Adrenal gland (tissue), 12 donors: ENCODE data around the gene PLAAT1. TPM values are rescaled to one million over a fixed set of nuclear protein-coding genes. Genes with fewer than 3 reads are reported as not detected.

Experiments used
- DNase-seq, 7 donors: peaks; one replicate each; pipeline ENCODE4 v3.0.0-alpha.2; 2019 to 2020
- H3K27ac ChIP-seq, 5 donors: fragments of 200-600 bp; sonication (generic) in 4 of 5; 1 replicate in 3 of 5; 2 replicates in 2 of 5; pipeline versions ENCODE4 v1.5.1 to v1.8.0; 2016 to 2020; ENCODE audit warnings: mild to moderate bottlenecking in 1 of 5
- H3K27me3 ChIP-seq: fragments of 200-600 bp; 2 replicates; pipeline ENCODE4 v1.8.0; 2021
- H3K36me3 ChIP-seq, 2 donors: fragments of 200-600 bp; replicated peaks in 1 of 2; 1 replicate in 1 of 2; 2 replicates in 1 of 2; pipeline versions ENCODE4 v1.5.1 to v1.8.0; 2018 to 2022
- H3K4me1 ChIP-seq, 2 donors: fragments of 200-600 bp; replicated peaks in 1 of 2; 1 replicate in 1 of 2; 2 replicates in 1 of 2; pipeline versions ENCODE4 v1.5.1 to v1.8.0; 2018 to 2021
- H3K4me3 ChIP-seq, 4 donors: fragments of 200-600 bp; sonication (generic) in 3 of 4; one replicate each; pipeline ENCODE4 v1.5.1; 2016 to 2018
- H3K9me3 ChIP-seq, 3 donors: fragments of 200-600 bp; sonication (generic) in 1 of 3; replicated peaks in 1 of 3; 1 replicate in 2 of 3; 2 replicates in 1 of 3; pipeline versions ENCODE4 v1.5.1 to v1.8.0; 2016 to 2021
- POLR2A ChIP-seq, 2 donors: fragments of 450-650 bp; IDR thresholded peaks; one replicate each; pipeline ENCODE4 v1.6.1; 2017; ENCODE audit warnings: antibody characterized with exemption in 2 of 2, mild to moderate bottlenecking in 2 of 2, moderate library complexity in 1 of 2
- WGBS, 4 donors: extraction: QIAGEN DNeasy Blood & Tissue Kit in 2 of 4; methylation state at CpG; one replicate each; pipeline versions ENCODE4 v1.1.5 to v1.1.7; 2013 to 2017; 5-methylcytosine and 5-hydroxymethylcytosine counted together
- intact Hi-C, 2 donors: fragments of 100-400 bp; cut with DNase I; formaldehyde crosslinking; loops; one replicate each; pipeline versions ENCODE4 v1.14.1 to v1.15.0; 2022 to 2023
- polyA plus RNA-seq, 3 donors: library from polyadenylated mRNA; stranded (reverse); fragments of 200-250 nt in 2 of 3; fragments of 350-450 nt in 1 of 3; fragmentation: Illumina TruSeq in 1 of 3; extraction: RNeasy Lipid Tissue Mini Kit (QIAGEN cat#74804) in 1 of 3; gene quantifications; one replicate each; pipeline ENCODE4 v1.2.3, GENCODE V29; 2013 to 2014
- total RNA-seq, 9 donors: library from RNA; depleted of rRNA in 4 of 9; stranded (reverse); fragments of >200 nt in 4 of 9; fragments of 120-200 nt in 1 of 9; fragmentation: NEBNext Ultra II Directional in 1 of 9; extraction: Animal tissue kit (Norgen Biotek cat#: 25700) in 1 of 9; gene quantifications; one replicate each; pipeline versions ENCODE4 v1.1.0 to v1.2.4, GENCODE V29; 2013 to 2023
- TF ChIP-seq, protein P1 (sequence below), 6 experiments: fragments of 450-650 bp in 4 of 6; fragments of 200-600 bp in 2 of 6; sonication (generic) in 1 of 6; IDR thresholded peaks; 1 replicate in 5 of 6; 2 replicates in 1 of 6; pipeline versions ENCODE4 v1.5.1 to v1.8.0; 2016 to 2021; ENCODE audit warnings: antibody characterized with exemption in 6 of 6, mild to moderate bottlenecking in 2 of 6, moderate library complexity in 1 of 6
- donor health status: healthy with polysubstance abuse.
- donor health status: Bipolar disorder and iron deficiency.
- donor health status: DM: yes; HTN: yes; CAD: no.
- donor health status: DM: no; HTN: no; CAD: no.
- donor health status: DM: no; HTN: no; CAD: no.
- donor health status: DM: yes; HTN: yes; CAD: no.

The PLAAT1 gene
- total and polyA plus RNA-seq, 12 donors = 0.84 to 8.6 (median 3.0) TPM

DNA sequence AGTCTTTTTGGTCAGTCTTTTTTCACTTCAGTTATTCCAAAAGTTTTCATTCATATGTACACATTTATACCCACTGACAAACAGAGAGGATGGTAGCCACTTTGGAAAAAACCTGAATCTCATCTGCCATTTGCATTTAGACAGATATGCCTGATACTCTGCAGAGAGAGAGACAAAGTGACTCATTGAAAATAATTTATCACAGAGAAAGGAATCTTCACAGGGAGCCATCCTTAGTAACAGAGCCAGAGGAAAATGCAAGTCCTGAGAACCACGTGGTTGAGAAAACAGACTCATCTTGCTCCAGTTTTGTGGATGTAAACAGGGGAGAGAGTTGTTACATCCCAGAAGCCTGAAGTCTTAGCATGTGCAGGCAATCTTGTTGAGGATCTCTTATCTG, 28.2 kb upstream of the PLAAT1 start:
- 23 to 45% (median 36%) methylated on average over 1 of the region's 1 CpG for WGBS, 4 donors
- no peak overlapping the region for H3K4me3 ChIP-seq
- TF ChIP-seq, protein P1, sequence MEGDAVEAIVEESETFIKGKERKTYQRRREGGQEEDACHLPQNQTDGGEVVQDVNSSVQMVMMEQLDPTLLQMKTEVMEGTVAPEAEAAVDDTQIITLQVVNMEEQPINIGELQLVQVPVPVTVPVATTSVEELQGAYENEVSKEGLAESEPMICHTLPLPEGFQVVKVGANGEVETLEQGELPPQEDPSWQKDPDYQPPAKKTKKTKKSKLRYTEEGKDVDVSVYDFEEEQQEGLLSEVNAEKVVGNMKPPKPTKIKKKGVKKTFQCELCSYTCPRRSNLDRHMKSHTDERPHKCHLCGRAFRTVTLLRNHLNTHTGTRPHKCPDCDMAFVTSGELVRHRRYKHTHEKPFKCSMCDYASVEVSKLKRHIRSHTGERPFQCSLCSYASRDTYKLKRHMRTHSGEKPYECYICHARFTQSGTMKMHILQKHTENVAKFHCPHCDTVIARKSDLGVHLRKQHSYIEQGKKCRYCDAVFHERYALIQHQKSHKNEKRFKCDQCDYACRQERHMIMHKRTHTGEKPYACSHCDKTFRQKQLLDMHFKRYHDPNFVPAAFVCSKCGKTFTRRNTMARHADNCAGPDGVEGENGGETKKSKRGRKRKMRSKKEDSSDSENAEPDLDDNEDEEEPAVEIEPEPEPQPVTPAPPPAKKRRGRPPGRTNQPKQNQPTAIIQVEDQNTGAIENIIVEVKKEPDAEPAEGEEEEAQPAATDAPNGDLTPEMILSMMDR (IDR thresholded peaks at IDR 0.05) = no peak
- TF ChIP-seq POLR2A (IDR thresholded peaks at IDR 0.05) = no peak
- H3K4me1 ChIP-seq = no peaks in the 10 kb centered on the region
- no peaks in the 10 kb centered on the region for H3K27me3 ChIP-seq
- no peaks in the 10 kb centered on the region for H3K9me3 ChIP-seq
- H3K27ac ChIP-seq = no peak overlapping the region
- intact Hi-C loops = no loop called here
- DNase-seq = no peak
- no peaks in the 10 kb centered on the region for H3K36me3 ChIP-seq

DNA sequence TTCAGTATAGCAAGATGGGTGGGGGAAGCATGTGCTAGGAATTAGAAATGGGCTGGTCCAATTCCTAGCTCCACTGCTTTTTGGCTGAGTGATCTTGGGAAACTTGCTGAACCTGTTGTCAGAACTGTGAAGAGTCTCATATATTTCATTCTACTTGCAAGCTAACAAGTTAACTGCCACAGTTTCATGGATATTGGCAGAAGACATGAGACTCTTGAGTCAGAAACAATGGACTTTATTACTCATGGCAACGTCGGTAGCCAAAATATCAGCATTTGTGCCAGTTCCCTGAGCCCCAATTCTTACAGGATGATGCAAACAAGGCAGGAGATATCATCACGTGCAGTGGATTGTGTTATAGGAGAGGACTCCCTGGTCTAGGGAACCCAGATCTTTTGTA, 26.6 kb upstream of the PLAAT1 start:
- no peak overlapping the region for H3K4me3 ChIP-seq
- DNase-seq = no peak
- no peak for TF ChIP-seq POLR2A (IDR thresholded peaks at IDR 0.05)
- TF ChIP-seq, protein P1 (IDR thresholded peaks at IDR 0.05) = no peak
- intact Hi-C loops = no loop called here
- no peak overlapping the region for H3K27ac ChIP-seq
- H3K9me3 ChIP-seq = no peaks in the 10 kb centered on the region
- H3K36me3 ChIP-seq = no peaks in the 10 kb centered on the region
- no peaks in the 10 kb centered on the region for H3K27me3 ChIP-seq
- no peaks in the 10 kb centered on the region for H3K4me1 ChIP-seq
- WGBS, 4 donors = 66 to 77% (median 74%) methylated on average over 3 of the region's 3 CpGs

DNA sequence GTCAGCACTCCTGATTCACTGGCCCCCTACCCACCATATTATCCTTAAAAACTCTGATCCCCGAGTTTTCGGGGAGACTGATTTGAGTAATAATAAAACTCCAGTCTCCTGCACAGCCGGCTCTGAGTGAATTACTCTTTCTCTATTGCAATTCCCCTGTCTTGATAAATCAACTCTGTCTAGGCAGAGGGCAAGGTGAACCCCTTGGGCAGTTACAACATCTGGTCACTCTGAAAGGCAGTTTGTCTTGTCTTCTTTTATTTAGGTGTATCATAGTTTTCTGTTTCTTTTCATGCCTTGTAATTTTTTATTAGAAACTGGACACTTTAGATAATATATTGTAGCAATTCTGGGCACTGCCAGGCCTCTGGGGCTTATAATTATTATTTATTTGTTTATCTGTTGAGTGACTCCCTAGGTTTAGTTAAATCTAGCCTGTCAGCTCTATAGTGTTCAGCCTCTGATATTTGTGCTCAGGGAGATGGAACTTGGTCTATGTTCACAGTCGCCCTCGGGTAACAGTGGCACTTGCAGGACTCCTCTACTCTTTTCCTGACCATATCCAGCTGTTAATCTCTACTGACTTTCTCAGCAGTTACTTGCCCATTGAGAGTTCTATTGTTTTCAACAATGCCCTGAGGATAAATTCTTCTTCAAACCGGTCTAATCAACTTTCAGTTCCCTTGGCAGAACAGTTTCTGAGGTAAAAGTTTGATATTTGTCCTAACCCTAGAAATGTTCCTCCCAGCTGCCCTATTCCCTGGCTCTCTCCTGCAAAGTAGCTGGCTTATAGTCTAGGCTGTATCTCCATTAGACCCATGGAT, 15.5 kb upstream of the PLAAT1 start:
- no peak for DNase-seq
- Histone ChIP-seq H3K4me1 (no peaks in the 10 kb centered on the region), H3K9me3 (no peaks in the 10 kb centered on the region), H3K4me3 (no peak overlapping the region), H3K27ac (no peak overlapping the region), H3K27me3 (no peaks in the 10 kb centered on the region), H3K36me3 (no peaks in the 10 kb centered on the region)
- WGBS, 4 donors = 75 to 81% (median 76%) methylated on average over 6 of the region's 6 CpGs
- intact Hi-C loops = no loop called here
- TF ChIP-seq, protein P1 (IDR thresholded peaks at IDR 0.05) = no peak
- no peak for TF ChIP-seq POLR2A (IDR thresholded peaks at IDR 0.05)

DNA sequence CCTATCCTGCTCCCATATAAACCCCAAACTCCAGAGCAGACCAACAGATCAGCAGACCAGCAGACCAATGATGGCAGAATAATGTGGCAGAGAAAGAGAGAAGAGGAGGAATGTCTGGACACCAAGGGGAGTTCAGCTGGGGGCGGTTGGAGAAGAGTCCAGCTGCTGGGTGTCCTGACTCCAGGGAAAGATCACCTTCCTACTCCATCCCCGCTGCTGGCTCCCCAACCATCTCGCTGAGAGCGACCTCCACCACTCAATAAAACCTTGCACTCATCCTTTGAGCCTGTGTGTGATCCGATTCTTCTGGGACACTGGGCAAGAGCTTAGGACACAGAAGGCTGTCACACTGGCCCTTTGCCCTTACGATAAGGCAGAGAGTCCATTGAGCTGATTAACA, 12.8 kb upstream of the PLAAT1 start:
- WGBS, 4 donors = 82 to 90% (median 85%) methylated on average over 6 of the region's 6 CpGs
- intact Hi-C loops = no loop called here
- Histone ChIP-seq H3K4me3 (no peak overlapping the region), H3K9me3 (no peaks in the 10 kb centered on the region), H3K27me3 (no peaks in the 10 kb centered on the region), H3K27ac (no peak overlapping the region), H3K36me3 (no peaks in the 10 kb centered on the region), H3K4me1 (no peaks in the 10 kb centered on the region)
- TF ChIP-seq, protein P1 (IDR thresholded peaks at IDR 0.05) = no peak
- no peak for TF ChIP-seq POLR2A (IDR thresholded peaks at IDR 0.05)
- DNase-seq = no peak
